HG03039 (cell line): ENCODE results near the gene C10orf53.
"Not testable (repeated sequence)": the region's sequence is repeated elsewhere in the genome, so short reads cannot be mapped to it uniquely, and the experiment has no call there.

ENCODE experiments used
- ATAC-seq: cut with Tn5 transposase; IDR thresholded peaks from one replicate; pipeline ENCODE4 v1.9.1; 2021; ENCODE audit warnings: mild to moderate bottlenecking, moderate library complexity; ENCODE audit not compliant: unreplicated experiment

The C10orf53 gene

GRCh38 chr10:49686651-49687050 lies 7.2 kb downstream of the C10orf53 start:
- no peak for ATAC-seq

- no peak for ATAC-seq
Observed at GRCh38 chr10:49688261-49688846, 8.9 kb downstream of the C10orf53 start.

GRCh38 chr10:49688920-49689319 lies 9.5 kb downstream of the C10orf53 start:
- no peak for ATAC-seq

- ATAC-seq: no peak
Observed at GRCh38 chr10:49689882-49690510, 10.5 kb downstream of the C10orf53 start.

- ATAC-seq: no peak
Observed at GRCh38 chr10:49690698-49691356, 11.4 kb downstream of the C10orf53 start.

GRCh38 chr10:49691588-49691987 lies 12.1 kb downstream of the C10orf53 start:
- ATAC-seq: no peak

GRCh38 chr10:49694466-49694865 lies 15.0 kb downstream of the C10orf53 start:
- ATAC-seq: no peak

GRCh38 chr10:49696311-49696710 lies 16.9 kb downstream of the C10orf53 start:
- ATAC-seq: no peak

- ATAC-seq: no peak
Observed at GRCh38 chr10:49698679-49699078, 19.2 kb downstream of the C10orf53 start.

- ATAC-seq: no peak
Observed at GRCh38 chr10:49700211-49700610, 20.8 kb downstream of the C10orf53 start.

- ATAC-seq: no peak
Observed at GRCh38 chr10:49700997-49701396, 21.5 kb downstream of the C10orf53 start.

GRCh38 chr10:49707585-49707984 lies 28.1 kb downstream of the C10orf53 start:
- no peak for ATAC-seq

- ATAC-seq: no peak
Observed at GRCh38 chr10:49709934-49710333, 30.5 kb downstream of the C10orf53 start.

- ATAC-seq: no peak
Observed at GRCh38 chr10:49710966-49711365, 31.5 kb downstream of the C10orf53 start.

GRCh38 chr10:49711481-49711880 lies 32.0 kb downstream of the C10orf53 start:
- no peak for ATAC-seq

- no peak for ATAC-seq
Observed at GRCh38 chr10:49713266-49713665, 33.8 kb downstream of the C10orf53 start.

- ATAC-seq: not testable (repeated sequence)
Observed at GRCh38 chr10:49715157-49715556, 35.7 kb downstream of the C10orf53 start.

GRCh38 chr10:49726593-49726992 lies 47.1 kb downstream of the C10orf53 start:
- ATAC-seq: no peak

- no peak for ATAC-seq
Observed at GRCh38 chr10:49733866-49734265, 54.4 kb downstream of the C10orf53 start.

GRCh38 chr10:49734676-49735075 lies 55.2 kb downstream of the C10orf53 start:
- no peak for ATAC-seq

- no peak for ATAC-seq
Observed at GRCh38 chr10:49735161-49735560, 55.7 kb downstream of the C10orf53 start.

- ATAC-seq: no peak
Observed at GRCh38 chr10:49735848-49736563, 56.6 kb downstream of the C10orf53 start.
